K562 (cell line): ENCODE data around the gene ENG. TPM values are rescaled to one million over a fixed set of nuclear protein-coding genes. Genes with fewer than 3 reads are reported as not detected.

ENCODE experiments used
- ASH1L ChIP-seq: fragments of 450-650 bp; IDR thresholded peaks from 2 replicates; pipeline ENCODE4 v1.6.1; 2018; ENCODE audit warnings: borderline replicate concordance, mild to moderate bottlenecking, low read depth; ENCODE audit not compliant: partially characterized antibody
- BRD9 ChIP-seq: fragments of 450-650 bp; IDR thresholded peaks from 2 replicates; pipeline ENCODE4 v1.6.1; 2018; ENCODE audit warnings: low read depth; ENCODE audit not compliant: partially characterized antibody
- CSDE1 ChIP-seq, 2 experiments: fragments of 450-650 bp; IDR thresholded peaks; 2 replicates each; pipeline ENCODE4 v1.6.1; 2016; ENCODE audit warnings: mild to moderate bottlenecking in 1 of 2
- GTF2A2 ChIP-seq: IDR thresholded peaks from 2 replicates; pipeline ENCODE4 v1.6.1; 2016; ENCODE audit warnings: mild to moderate bottlenecking, missing genetic modification characterization, missing compliant biosample characterization
- MYC ChIP-seq, 2 experiments: fragments of 250-450 bp in 1 of 2; sonication (Bioruptor Pico) in 1 of 2; IDR thresholded peaks; 2 replicates each; pipeline versions ENCODE4 v1.5.1 to v1.6.1; 2012 to 2021; ENCODE audit warnings: low read depth in 2 of 2, borderline replicate concordance in 1 of 2, improper control_type of control experiment in 1 of 2, low read length in 1 of 2, mild to moderate bottlenecking in 1 of 2, moderate library complexity in 1 of 2
- PYGO2 ChIP-seq: fragments of 450-650 bp; IDR thresholded peaks from 2 replicates; pipeline ENCODE4 v1.6.1; 2016; ENCODE audit warnings: mild to moderate bottlenecking, missing genetic modification characterization, moderate library complexity, missing compliant biosample characterization
- RBM25 ChIP-seq: fragments of 200-400 bp; formaldehyde crosslinking; IDR thresholded peaks from 2 replicates; pipeline ENCODE4 v1.6.1; 2018; ENCODE audit warnings: low read length, low read depth, moderate library complexity; ENCODE audit not compliant: severe bottlenecking
- RCOR1 ChIP-seq, 2 experiments: IDR thresholded peaks; 2 replicates each; pipeline ENCODE4 v1.6.1; 2012; ENCODE audit warnings: low read depth in 2 of 2, low read length in 2 of 2, borderline replicate concordance in 1 of 2, improper control_type of control experiment in 1 of 2
- TARDBP ChIP-seq: fragments of 450-650 bp; IDR thresholded peaks from 2 replicates; pipeline ENCODE4 v1.6.1; 2016
- TFAM ChIP-seq: fragments of 250-450 bp; sonication (Bioruptor Pico); conservative IDR thresholded peaks from 2 replicates; pipeline ENCODE4 v1.5.0; 2021; ENCODE audit warnings: mild to moderate bottlenecking, moderate library complexity
- ZBTB1 ChIP-seq: sonication (generic); formaldehyde crosslinking; IDR thresholded peaks from 2 replicates; pipeline ENCODE4 v1.8.1; 2023; ENCODE audit warnings: missing genetic modification reagents, low read depth, mild to moderate bottlenecking, borderline replicate concordance
- ZNF124 ChIP-seq: sonication (generic); formaldehyde crosslinking; IDR thresholded peaks from 2 replicates; pipeline ENCODE4 v1.8.1; 2022; ENCODE audit warnings: missing genetic modification reagents
- ZNF274 ChIP-seq: IDR thresholded peaks from 2 replicates; pipeline ENCODE4 v1.6.1; 2011; ENCODE audit warnings: low read depth, mild to moderate bottlenecking, low read length, moderate library complexity, borderline replicate concordance
- ZNF282 ChIP-seq: sonication (generic); formaldehyde crosslinking; IDR thresholded peaks from 2 replicates; pipeline ENCODE4 v1.8.1; 2023; ENCODE audit warnings: missing genetic modification reagents
- ZNF561 ChIP-seq: fragments of 450-650 bp; formaldehyde crosslinking; conservative IDR thresholded peaks from 2 replicates; pipeline ENCODE4 v1.4.0; 2020; ENCODE audit warnings: mild to moderate bottlenecking, moderate library complexity
- ZNF644 ChIP-seq: fragments of 200-800 bp; sonication (Bioruptor generic); IDR thresholded peaks from 2 replicates; pipeline ENCODE4 v1.6.1; 2016; ENCODE audit warnings: low read depth, missing genetic modification characterization, missing compliant biosample characterization
- ZNF778 ChIP-seq: fragments of 450-650 bp; formaldehyde crosslinking; IDR thresholded peaks from 2 replicates; pipeline ENCODE4 v1.4.0; 2020; ENCODE audit warnings: mild to moderate bottlenecking, moderate library complexity
- polyA plus RNA-seq, 8 experiments: library from polyadenylated mRNA; depleted of rRNA in 4 of 8; stranded (reverse) in 5 of 8; unstranded in 3 of 8; fragments of >200 nt; fragmentation: Nextera tagmentation in 2 of 8; fragmentation: Illumina TruSeq in 1 of 8; extraction: Ambion mirVana in 2 of 8; extraction: Trizol in 1 of 8; gene quantifications; 2 replicates each; pipeline versions ENCODE4 v1.2.1 to v1.2.3, GENCODE V29; 2011 to 2014; ENCODE audit warnings: inconsistent platforms in 1 of 8, missing spikeins in 1 of 8
- total RNA-seq, 7 experiments: library from RNA; depleted of rRNA in 6 of 7; stranded (reverse); fragments of >200 nt in 6 of 7; fragmentation: Illumina TruSeq in 2 of 7; extraction: Trizol in 2 of 7; gene quantifications; 2 replicates each; pipeline versions ENCODE4 v1.2.1 to v1.2.3, GENCODE V29; 2011 to 2021; ENCODE audit warnings: low replicate concordance in 1 of 7
- TF ChIP-seq, protein P1 (sequence below): sonication (generic); formaldehyde crosslinking; IDR thresholded peaks from 2 replicates; pipeline ENCODE4 v1.8.0; 2022; ENCODE audit warnings: missing genetic modification reagents, mild to moderate bottlenecking, borderline replicate concordance
- TF ChIP-seq, protein P2 (sequence below): IDR thresholded peaks from 3 replicates; pipeline ENCODE4 v1.6.1; 2011; ENCODE audit warnings: borderline replicate concordance, mild to moderate bottlenecking, moderate library complexity; ENCODE audit not compliant: insufficient read length; ENCODE audit errors: extremely low read depth
- TF ChIP-seq, protein P3 (sequence below): fragments of 250-450 bp; sonication (Bioruptor Pico); IDR thresholded peaks from 2 replicates; pipeline ENCODE4 v1.4.0; 2020; ENCODE audit warnings: mild to moderate bottlenecking, moderate library complexity, borderline replicate concordance

ENG gene
- total and polyA plus RNA-seq, 9 of the 15 experiments (the other 6 are each of a cell fraction or from before 2014, with no cell fraction given): 0.04 to 0.40 (median 0.14) TPM; not detected in 1

DNA sequence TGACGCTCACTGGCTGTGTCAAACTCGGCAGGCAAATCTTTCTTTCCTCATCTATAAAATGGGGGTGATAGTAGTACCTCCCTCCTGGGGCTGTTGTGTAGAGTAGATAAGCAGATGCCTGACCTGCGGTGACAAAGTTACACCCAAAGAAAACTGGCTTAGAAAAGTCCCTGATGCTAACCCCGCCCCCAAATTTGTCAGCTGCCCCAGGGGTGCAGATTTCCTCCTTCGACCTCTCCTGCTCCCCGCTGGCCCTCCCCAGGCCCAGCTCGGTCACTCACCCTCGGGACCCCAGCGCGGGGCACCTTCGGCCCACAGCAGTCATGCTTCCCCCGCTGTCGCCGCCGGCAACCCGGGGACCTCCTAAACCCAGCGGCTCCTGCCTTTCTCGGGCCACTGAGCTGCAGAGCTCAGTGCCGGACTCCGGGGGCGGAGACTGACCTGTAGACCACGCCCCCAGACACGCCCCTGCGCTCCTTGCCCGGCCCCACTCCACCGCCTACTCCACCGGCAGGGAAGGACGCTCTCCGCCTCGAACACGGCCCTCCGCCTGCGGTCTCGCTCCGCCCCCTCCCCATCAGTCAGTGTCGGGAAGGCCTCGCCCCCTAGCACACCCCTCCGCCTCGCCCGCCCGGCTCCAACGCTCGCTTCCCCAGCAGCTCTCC, 83.4 kb downstream of the ENG start (continued):
- TF ChIP-seq, protein P1, sequence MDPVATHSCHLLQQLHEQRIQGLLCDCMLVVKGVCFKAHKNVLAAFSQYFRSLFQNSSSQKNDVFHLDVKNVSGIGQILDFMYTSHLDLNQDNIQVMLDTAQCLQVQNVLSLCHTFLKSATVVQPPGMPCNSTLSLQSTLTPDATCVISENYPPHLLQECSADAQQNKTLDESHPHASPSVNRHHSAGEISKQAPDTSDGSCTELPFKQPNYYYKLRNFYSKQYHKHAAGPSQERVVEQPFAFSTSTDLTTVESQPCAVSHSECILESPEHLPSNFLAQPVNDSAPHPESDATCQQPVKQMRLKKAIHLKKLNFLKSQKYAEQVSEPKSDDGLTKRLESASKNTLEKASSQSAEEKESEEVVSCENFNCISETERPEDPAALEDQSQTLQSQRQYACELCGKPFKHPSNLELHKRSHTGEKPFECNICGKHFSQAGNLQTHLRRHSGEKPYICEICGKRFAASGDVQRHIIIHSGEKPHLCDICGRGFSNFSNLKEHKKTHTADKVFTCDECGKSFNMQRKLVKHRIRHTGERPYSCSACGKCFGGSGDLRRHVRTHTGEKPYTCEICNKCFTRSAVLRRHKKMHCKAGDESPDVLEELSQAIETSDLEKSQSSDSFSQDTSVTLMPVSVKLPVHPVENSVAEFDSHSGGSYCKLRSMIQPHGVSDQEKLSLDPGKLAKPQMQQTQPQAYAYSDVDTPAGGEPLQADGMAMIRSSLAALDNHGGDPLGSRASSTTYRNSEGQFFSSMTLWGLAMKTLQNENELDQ (CRISPR knock-in tag): no peak
- TF ChIP-seq BRD9: no peak
- no peak for TF ChIP-seq GTF2A2 (tag)
- TF ChIP-seq, protein P2, sequence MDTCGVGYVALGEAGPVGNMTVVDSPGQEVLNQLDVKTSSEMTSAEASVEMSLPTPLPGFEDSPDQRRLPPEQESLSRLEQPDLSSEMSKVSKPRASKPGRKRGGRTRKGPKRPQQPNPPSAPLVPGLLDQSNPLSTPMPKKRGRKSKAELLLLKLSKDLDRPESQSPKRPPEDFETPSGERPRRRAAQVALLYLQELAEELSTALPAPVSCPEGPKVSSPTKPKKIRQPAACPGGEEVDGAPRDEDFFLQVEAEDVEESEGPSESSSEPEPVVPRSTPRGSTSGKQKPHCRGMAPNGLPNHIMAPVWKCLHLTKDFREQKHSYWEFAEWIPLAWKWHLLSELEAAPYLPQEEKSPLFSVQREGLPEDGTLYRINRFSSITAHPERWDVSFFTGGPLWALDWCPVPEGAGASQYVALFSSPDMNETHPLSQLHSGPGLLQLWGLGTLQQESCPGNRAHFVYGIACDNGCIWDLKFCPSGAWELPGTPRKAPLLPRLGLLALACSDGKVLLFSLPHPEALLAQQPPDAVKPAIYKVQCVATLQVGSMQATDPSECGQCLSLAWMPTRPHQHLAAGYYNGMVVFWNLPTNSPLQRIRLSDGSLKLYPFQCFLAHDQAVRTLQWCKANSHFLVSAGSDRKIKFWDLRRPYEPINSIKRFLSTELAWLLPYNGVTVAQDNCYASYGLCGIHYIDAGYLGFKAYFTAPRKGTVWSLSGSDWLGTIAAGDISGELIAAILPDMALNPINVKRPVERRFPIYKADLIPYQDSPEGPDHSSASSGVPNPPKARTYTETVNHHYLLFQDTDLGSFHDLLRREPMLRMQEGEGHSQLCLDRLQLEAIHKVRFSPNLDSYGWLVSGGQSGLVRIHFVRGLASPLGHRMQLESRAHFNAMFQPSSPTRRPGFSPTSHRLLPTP: no peak
- no peak for TF ChIP-seq ZNF274
- no peak for TF ChIP-seq ZNF561 (CRISPR knock-in tag)
- TF ChIP-seq RBM25: no peak
- TF ChIP-seq ASH1L: no peak
- TF ChIP-seq RCOR1 (IDR thresholded peaks at IDR 0.05; ENCODE audit: borderline replicate concordance in 1 of 2, low read depth in 2 of 2, low read length in 2 of 2): peak in 1 of 2 experiments; percentile 76; a peak in 2 of 4 replicates
- no peak for TF ChIP-seq ZNF644 (tag)
- no peak for TF ChIP-seq TFAM (CRISPR knock-in tag)
- TF ChIP-seq MYC (IDR thresholded peaks at IDR 0.05; ENCODE audit: low read depth, low read length): peak; percentile 32; the same call in 1 of the 2 replicates
- TF ChIP-seq MYC (CRISPR knock-in tag; IDR thresholded peaks at IDR 0.05; ENCODE audit: borderline replicate concordance, low read depth): no peak
- TF ChIP-seq CSDE1 (IDR thresholded peaks at IDR 0.05): no peak
- TF ChIP-seq, protein P3, sequence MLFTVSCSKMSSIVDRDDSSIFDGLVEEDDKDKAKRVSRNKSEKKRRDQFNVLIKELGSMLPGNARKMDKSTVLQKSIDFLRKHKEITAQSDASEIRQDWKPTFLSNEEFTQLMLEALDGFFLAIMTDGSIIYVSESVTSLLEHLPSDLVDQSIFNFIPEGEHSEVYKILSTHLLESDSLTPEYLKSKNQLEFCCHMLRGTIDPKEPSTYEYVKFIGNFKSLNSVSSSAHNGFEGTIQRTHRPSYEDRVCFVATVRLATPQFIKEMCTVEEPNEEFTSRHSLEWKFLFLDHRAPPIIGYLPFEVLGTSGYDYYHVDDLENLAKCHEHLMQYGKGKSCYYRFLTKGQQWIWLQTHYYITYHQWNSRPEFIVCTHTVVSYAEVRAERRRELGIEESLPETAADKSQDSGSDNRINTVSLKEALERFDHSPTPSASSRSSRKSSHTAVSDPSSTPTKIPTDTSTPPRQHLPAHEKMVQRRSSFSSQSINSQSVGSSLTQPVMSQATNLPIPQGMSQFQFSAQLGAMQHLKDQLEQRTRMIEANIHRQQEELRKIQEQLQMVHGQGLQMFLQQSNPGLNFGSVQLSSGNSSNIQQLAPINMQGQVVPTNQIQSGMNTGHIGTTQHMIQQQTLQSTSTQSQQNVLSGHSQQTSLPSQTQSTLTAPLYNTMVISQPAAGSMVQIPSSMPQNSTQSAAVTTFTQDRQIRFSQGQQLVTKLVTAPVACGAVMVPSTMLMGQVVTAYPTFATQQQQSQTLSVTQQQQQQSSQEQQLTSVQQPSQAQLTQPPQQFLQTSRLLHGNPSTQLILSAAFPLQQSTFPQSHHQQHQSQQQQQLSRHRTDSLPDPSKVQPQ (CRISPR knock-in tag): no peak
- no peak for TF ChIP-seq ZNF124 (CRISPR knock-in tag)
- TF ChIP-seq PYGO2 (tag): no peak
- no peak for TF ChIP-seq ZNF282 (CRISPR knock-in tag)
- no peak for TF ChIP-seq ZNF778
- TF ChIP-seq ZBTB1: no peak
- TF ChIP-seq TARDBP: no peak
